OCI-LY1 (cell line): ENCODE results near the gene SPDYE18.
"Not testable (repeated sequence)": the region's sequence is repeated elsewhere in the genome, so short reads cannot be mapped to it uniquely, and the experiment has no call there.

Experiments
- H2AFZ ChIP-seq: fragments of 200-600 bp; sonication (generic), shearing (Covaris generic); 2 replicates; pipeline ENCODE4 v1.6.0; 2014; ENCODE audit warnings: antibody characterized with exemption, mild to moderate bottlenecking, low read length
- H3F3A ChIP-seq: fragments of 200-600 bp; sonication (generic), shearing (Covaris generic); 2 replicates; pipeline ENCODE4 v1.6.0; 2014; ENCODE audit warnings: mild to moderate bottlenecking, antibody characterized with exemption, low read length, moderate library complexity; ENCODE audit not compliant: insufficient read depth
- H3K27ac ChIP-seq: fragments of 200-600 bp; sonication (generic); 2 replicates; pipeline ENCODE4 v1.5.1; 2014; ENCODE audit warnings: low read length, mixed run types, mild to moderate bottlenecking, low read depth; ENCODE audit not compliant: poor library complexity, severe bottlenecking
- H3K27me3 ChIP-seq: fragments of 200-600 bp; sonication (generic); 2 replicates; pipeline ENCODE4 v1.6.0; 2014; ENCODE audit warnings: antibody characterized with exemption, mild to moderate bottlenecking, low read length, moderate library complexity; ENCODE audit not compliant: insufficient read depth
- H3K36me3 ChIP-seq: fragments of 200-600 bp; sonication (generic); 2 replicates; pipeline ENCODE4 v1.6.1; 2014; ENCODE audit warnings: mild to moderate bottlenecking, antibody characterized with exemption, low read length, moderate library complexity, mixed read lengths; ENCODE audit not compliant: insufficient read depth
- H3K4me1 ChIP-seq: fragments of 200-600 bp; sonication (generic); 2 replicates; pipeline ENCODE4 v1.5.1; 2014; ENCODE audit warnings: mild to moderate bottlenecking, low read length, moderate library complexity; ENCODE audit not compliant: insufficient read depth, severe bottlenecking
- H3K4me2 ChIP-seq: fragments of 200-600 bp; sonication (generic), shearing (Covaris generic); 2 replicates; pipeline ENCODE4 v1.6.1; 2014; ENCODE audit warnings: low read length
- H3K4me3 ChIP-seq: fragments of 200-600 bp; sonication (generic); 2 replicates; pipeline ENCODE4 v1.5.1; 2014; ENCODE audit warnings: low read length, low read depth, mild to moderate bottlenecking, mixed read lengths; ENCODE audit not compliant: poor library complexity, severe bottlenecking
- H3K79me2 ChIP-seq: fragments of 200-600 bp; shearing (Covaris generic); 2 replicates; pipeline ENCODE4 v1.6.1; 2016; ENCODE audit warnings: mixed run types, low read length, mixed read lengths; ENCODE audit not compliant: insufficient read depth
- H3K9ac ChIP-seq: fragments of 200-600 bp; sonication (generic), shearing (Covaris generic); 2 replicates; pipeline ENCODE4 v1.6.1; 2014; ENCODE audit warnings: mild to moderate bottlenecking, low read length, mixed read lengths
- H3K9me2 ChIP-seq: fragments of 200-600 bp; sonication (generic), shearing (Covaris generic); 2 replicates; pipeline ENCODE4 v1.6.1; 2014; ENCODE audit warnings: low read depth, mild to moderate bottlenecking, low read length, mixed read lengths
- H3K9me3 ChIP-seq: fragments of 200-600 bp; shearing (Covaris generic); 2 replicates; pipeline ENCODE4 v1.6.1; 2014; ENCODE audit warnings: low read length, mixed read lengths
- H4K20me1 ChIP-seq: fragments of 200-600 bp; sonication (generic), shearing (Covaris generic); 2 replicates; pipeline ENCODE4 v1.6.0; 2016; ENCODE audit warnings: mild to moderate bottlenecking, low read length; ENCODE audit not compliant: insufficient read depth

Gene SPDYE18

DNA sequence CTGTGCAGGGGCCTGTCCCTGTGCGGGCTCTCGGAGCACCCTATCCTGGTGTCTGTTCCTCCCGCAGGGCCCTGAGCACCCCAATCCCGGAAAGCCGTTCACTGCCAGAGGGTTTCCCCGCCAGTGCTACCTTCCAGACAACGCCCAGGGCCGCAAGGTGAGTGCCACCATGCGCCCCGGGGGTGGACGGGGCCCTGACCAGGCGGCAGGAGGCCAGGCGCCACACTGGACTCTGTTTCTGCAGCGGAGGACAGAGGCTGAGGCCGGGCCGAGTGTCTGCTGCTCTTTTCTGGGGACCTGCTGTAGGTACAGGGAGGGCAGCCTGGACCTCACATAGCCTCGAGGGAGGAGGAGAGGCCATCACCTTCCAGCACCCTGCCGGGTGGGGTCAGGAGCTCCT, 58.2 kb downstream of the SPDYE18 start:
- not testable (repeated sequence) for H3K4me2 ChIP-seq, H3K27ac ChIP-seq, H3K79me2 ChIP-seq, H2AFZ ChIP-seq, H3K4me1 ChIP-seq, H3K9me3 ChIP-seq, H3K9me2 ChIP-seq, H3K9ac ChIP-seq, H3K36me3 ChIP-seq, H4K20me1 ChIP-seq, H3F3A ChIP-seq, H3K27me3 ChIP-seq, H3K4me3 ChIP-seq

DNA sequence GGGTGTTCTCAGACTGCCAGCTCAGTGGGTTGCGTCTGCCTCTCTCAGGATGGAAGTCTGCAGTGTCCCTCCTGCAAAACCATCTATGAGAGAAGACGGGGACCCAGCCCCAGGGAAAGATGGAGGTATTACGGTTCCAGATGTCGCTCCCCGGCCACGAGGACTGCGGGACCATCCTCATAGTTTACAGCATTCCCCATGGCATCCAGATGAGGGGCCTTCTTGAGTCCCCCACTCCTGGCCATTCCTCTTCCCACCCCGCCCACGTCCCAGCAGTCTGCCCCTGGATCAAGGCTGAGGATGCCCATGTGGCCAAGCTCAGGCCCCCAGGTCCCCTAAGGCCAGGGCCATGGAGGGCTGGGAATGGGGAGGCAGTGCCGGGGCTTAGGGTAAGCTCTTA, 59.1 kb downstream of the SPDYE18 start:
- H3F3A ChIP-seq, H3K4me2 ChIP-seq, H3K4me3 ChIP-seq, H3K9me3 ChIP-seq, H3K79me2 ChIP-seq, H2AFZ ChIP-seq, H3K27ac ChIP-seq, H3K36me3 ChIP-seq, H3K9me2 ChIP-seq, H3K9ac ChIP-seq, H3K4me1 ChIP-seq, H3K27me3 ChIP-seq, H4K20me1 ChIP-seq: not testable (repeated sequence)

DNA sequence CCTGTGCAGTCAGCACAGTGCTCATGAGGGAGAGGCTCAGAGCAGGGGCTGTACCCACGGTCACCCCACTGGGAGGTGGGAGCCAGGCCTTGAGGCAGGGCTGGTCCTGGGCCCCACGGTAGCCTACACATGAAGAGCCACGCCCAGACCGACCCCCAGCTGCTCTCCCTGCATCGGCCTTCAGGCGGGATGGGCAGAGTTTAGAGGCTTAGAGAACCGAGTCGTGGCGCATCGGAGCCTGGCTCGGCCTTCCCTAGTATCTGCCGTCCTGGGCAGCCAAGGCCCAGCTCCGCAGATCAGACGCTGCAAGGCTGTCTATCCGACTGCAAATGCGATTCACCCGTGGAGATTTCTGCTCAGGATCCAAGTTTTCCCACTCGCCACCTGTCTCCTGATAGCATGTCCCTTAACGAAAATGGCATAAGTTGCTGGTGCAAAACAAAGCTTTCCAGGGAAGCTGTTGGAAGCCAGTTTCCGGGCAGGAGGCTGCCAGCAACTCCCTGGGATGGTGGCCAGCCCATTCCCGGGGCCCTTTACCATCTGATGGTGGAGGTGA, 59.6 kb downstream of the SPDYE18 start:
- not testable (repeated sequence) for H3K9ac ChIP-seq, H3K4me2 ChIP-seq, H3K36me3 ChIP-seq, H3K27me3 ChIP-seq, H3K4me1 ChIP-seq, H3K79me2 ChIP-seq, H3K9me2 ChIP-seq, H4K20me1 ChIP-seq, H3K9me3 ChIP-seq, H2AFZ ChIP-seq, H3K4me3 ChIP-seq, H3K27ac ChIP-seq, H3F3A ChIP-seq

- not testable (repeated sequence) for H2AFZ ChIP-seq, H3F3A ChIP-seq, H3K4me3 ChIP-seq, H4K20me1 ChIP-seq, H3K27me3 ChIP-seq, H3K4me1 ChIP-seq, H3K27ac ChIP-seq, H3K36me3 ChIP-seq, H3K4me2 ChIP-seq, H3K9me2 ChIP-seq, H3K9me3 ChIP-seq, H3K9ac ChIP-seq, H3K79me2 ChIP-seq
These were observed 60.3 kb downstream of the SPDYE18 start for GRCh38 chr7:77002104-77002503.
